Smooth muscle cell (in vitro differentiated cells): ENCODE data around the gene PPP1R36. TPM values are rescaled to one million over a fixed set of nuclear protein-coding genes. Genes with fewer than 3 reads are reported as not detected.

Experiments used
- DNase-seq: peaks from one replicate; lab custom pipeline; 2025; ENCODE audit not compliant: unreplicated experiment; lab: John Stamatoyannopoulos, UW
- H2AFZ ChIP-seq: fragments of 200-600 bp; sonication (generic); 2 replicates; pipeline ENCODE4 v1.6.0; 2016; ENCODE audit warnings: antibody characterized with exemption, low read depth, mild to moderate bottlenecking
- H3F3A ChIP-seq: fragments of 200-600 bp; sonication (generic); 2 replicates; pipeline ENCODE4 v1.6.0; 2017; ENCODE audit warnings: antibody characterized with exemption, low read depth
- H3K27ac ChIP-seq: fragments of 200-600 bp; sonication (generic); 2 replicates; pipeline ENCODE4 v1.5.1; 2016; ENCODE audit warnings: low read depth, mild to moderate bottlenecking
- H3K27me3 ChIP-seq: fragments of 200-600 bp; sonication (generic); 2 replicates; pipeline ENCODE4 v1.6.1; 2016; ENCODE audit warnings: low read depth, mild to moderate bottlenecking
- H3K36me3 ChIP-seq: fragments of 200-600 bp; sonication (generic); 2 replicates; pipeline ENCODE4 v1.5.1; 2016; ENCODE audit warnings: low read depth
- H3K4me1 ChIP-seq: fragments of 200-600 bp; sonication (generic); 2 replicates; pipeline ENCODE4 v1.5.1; 2016; ENCODE audit warnings: low read depth
- H3K4me2 ChIP-seq: fragments of 200-600 bp; sonication (generic); 2 replicates; pipeline ENCODE4 v1.6.0; 2016; ENCODE audit warnings: mild to moderate bottlenecking
- H3K4me3 ChIP-seq: fragments of 200-600 bp; sonication (generic); 2 replicates; pipeline ENCODE4 v1.5.1; 2016; ENCODE audit warnings: mild to moderate bottlenecking
- H3K79me2 ChIP-seq: fragments of 200-600 bp; sonication (generic); 2 replicates; pipeline ENCODE4 v1.6.0; 2016; ENCODE audit warnings: low read depth, mild to moderate bottlenecking
- H3K9ac ChIP-seq: fragments of 200-600 bp; sonication (generic); 2 replicates; pipeline ENCODE4 v1.6.0; 2016; ENCODE audit warnings: low read depth
- H3K9me3 ChIP-seq: fragments of 200-600 bp; sonication (generic); replicated peaks from 2 replicates; pipeline ENCODE4 v1.5.1; 2016; ENCODE audit warnings: low read depth
- H4K20me1 ChIP-seq: fragments of 200-600 bp; sonication (generic); 2 replicates; pipeline ENCODE4 v1.6.0; 2016; ENCODE audit warnings: low read depth
- WGBS: methylation state at CpG from one replicate; pipeline ENCODE4 v1.1.7; 2016; ENCODE audit warnings: low lambda C conversion rate; 5-methylcytosine and 5-hydroxymethylcytosine counted together
- polyA plus RNA-seq: library from polyadenylated mRNA; unstranded; fragments of >200 nt; fragmentation: Nextera tagmentation; extraction: Ambion mirVana; gene quantifications from 2 replicates; pipeline ENCODE4 v1.2.1, GENCODE V29; 2016
- total RNA-seq: library from RNA; depleted of rRNA; stranded (reverse); fragments of >200 nt; gene quantifications from 2 replicates; pipeline ENCODE4 v1.2.3, GENCODE V29; 2014
- TF ChIP-seq, protein P1 (sequence below): fragments of 200-600 bp; sonication (generic); IDR thresholded peaks from 2 replicates; pipeline ENCODE4 v1.5.1; 2017; ENCODE audit warnings: borderline replicate concordance, mild to moderate bottlenecking, antibody characterized with exemption; ENCODE audit not compliant: insufficient read depth, poor library complexity, severe bottlenecking

Gene PPP1R36
- total and polyA plus RNA-seq, 2 experiments from 2014 or later: 1.9 to 2.2 TPM

DNA sequence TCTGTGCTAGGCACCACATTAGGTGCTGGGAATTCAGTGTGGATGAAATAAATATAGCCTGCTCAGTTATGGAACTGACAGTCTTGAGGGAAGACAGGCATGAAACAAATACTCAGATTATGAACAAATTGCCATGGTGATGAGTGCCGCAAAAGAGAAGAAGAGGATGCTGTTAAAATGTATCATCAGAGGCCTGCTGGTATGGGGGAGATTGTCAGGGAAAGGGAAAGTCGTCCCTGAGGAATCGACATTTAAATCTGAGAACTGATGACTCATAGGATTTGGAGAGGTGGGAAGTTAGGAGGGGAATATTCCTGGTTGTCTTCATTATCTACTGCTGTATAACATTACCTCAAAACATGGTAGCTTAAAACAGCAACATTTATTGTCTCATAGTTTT is 42.0 kb downstream of the PPP1R36 start:
- no peak overlapping the region for H3K4me3 ChIP-seq
- H4K20me1 ChIP-seq: no peaks in the 10 kb centered on the region
- H3K4me2 ChIP-seq: no peak overlapping the region
- no peaks in the 10 kb centered on the region for H3K79me2 ChIP-seq
- no peak overlapping the region for H3K27ac ChIP-seq
- 22% methylated on average over 3 of the region's 3 CpGs for WGBS
- H3K27me3 ChIP-seq: no peaks in the 10 kb centered on the region
- no peak overlapping the region for H3K9ac ChIP-seq
- no peak overlapping the region for H2AFZ ChIP-seq
- TF ChIP-seq, protein P1, sequence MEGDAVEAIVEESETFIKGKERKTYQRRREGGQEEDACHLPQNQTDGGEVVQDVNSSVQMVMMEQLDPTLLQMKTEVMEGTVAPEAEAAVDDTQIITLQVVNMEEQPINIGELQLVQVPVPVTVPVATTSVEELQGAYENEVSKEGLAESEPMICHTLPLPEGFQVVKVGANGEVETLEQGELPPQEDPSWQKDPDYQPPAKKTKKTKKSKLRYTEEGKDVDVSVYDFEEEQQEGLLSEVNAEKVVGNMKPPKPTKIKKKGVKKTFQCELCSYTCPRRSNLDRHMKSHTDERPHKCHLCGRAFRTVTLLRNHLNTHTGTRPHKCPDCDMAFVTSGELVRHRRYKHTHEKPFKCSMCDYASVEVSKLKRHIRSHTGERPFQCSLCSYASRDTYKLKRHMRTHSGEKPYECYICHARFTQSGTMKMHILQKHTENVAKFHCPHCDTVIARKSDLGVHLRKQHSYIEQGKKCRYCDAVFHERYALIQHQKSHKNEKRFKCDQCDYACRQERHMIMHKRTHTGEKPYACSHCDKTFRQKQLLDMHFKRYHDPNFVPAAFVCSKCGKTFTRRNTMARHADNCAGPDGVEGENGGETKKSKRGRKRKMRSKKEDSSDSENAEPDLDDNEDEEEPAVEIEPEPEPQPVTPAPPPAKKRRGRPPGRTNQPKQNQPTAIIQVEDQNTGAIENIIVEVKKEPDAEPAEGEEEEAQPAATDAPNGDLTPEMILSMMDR: no peak
- no peaks in the 10 kb centered on the region for H3F3A ChIP-seq
- no peak for DNase-seq
- no peaks in the 10 kb centered on the region for H3K9me3 ChIP-seq
- H3K36me3 ChIP-seq: no peaks in the 10 kb centered on the region
- no peaks in the 10 kb centered on the region for H3K4me1 ChIP-seq

DNA sequence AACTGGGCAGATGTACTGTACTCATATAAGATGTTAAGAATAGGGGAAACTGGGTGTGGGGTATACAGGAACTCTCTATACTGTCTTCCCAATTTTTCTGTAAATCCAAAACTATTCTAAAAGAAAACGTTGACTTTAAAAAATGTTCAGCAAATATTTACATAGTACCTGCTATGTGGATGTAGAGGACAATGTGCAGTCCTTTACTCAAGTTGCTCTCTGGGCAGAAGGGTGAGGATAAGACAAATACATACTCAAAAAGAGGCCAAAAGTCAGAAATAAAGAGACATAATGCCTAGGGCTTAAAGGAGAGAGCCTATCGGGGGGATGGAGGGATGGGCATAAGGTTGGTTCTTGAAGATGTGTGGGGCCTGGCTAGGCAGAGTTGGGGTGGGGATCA is 44.7 kb downstream of the PPP1R36 start:
- Histone ChIP-seq H3F3A (no peaks in the 10 kb centered on the region), H3K4me1 (no peaks in the 10 kb centered on the region), H3K9ac (no peak overlapping the region), H2AFZ (no peak overlapping the region), H3K27ac (no peak overlapping the region), H3K79me2 (no peaks in the 10 kb centered on the region), H3K4me3 (no peak overlapping the region), H3K27me3 (no peaks in the 10 kb centered on the region), H3K36me3 (no peaks in the 10 kb centered on the region), H3K9me3 (no peaks in the 10 kb centered on the region), H3K4me2 (no peak overlapping the region), H4K20me1 (no peaks in the 10 kb centered on the region)
- TF ChIP-seq, protein P1: no peak
- 91% methylated on average over 2 of the region's 2 CpGs for WGBS
- DNase-seq: no peak

DNA sequence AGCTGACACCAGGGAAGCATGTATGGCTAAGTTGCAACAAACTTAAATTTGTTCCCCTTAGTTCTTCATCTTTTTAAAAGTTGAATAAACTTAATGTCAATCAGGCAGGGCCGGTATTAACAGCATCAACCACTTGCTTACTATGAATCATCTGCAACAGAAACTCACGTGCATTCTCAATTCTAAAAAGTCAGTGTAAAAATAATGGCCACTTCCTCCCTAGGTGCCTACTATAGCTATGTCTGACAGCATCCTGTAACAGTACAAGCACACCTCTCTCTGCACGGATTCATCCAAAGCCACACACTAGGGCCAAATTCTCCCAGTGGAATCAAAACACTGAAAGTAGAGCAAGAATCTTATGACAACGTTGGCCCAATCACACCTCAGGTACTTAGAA is 48.6 kb downstream of the PPP1R36 start:
- Histone ChIP-seq H2AFZ (no peak overlapping the region), H3K4me3 (no peak overlapping the region), H3K36me3 (no peaks in the 10 kb centered on the region), H3K27ac (no peak overlapping the region), H3K9me3 (no peaks in the 10 kb centered on the region), H3K9ac (no peak overlapping the region), H3K4me2 (no peak overlapping the region), H3K27me3 (no peaks in the 10 kb centered on the region), H3K79me2 (no peaks in the 10 kb centered on the region), H3F3A (no peaks in the 10 kb centered on the region), H4K20me1 (no peaks in the 10 kb centered on the region), H3K4me1 (no peaks in the 10 kb centered on the region)
- TF ChIP-seq, protein P1: no peak
- DNase-seq: no peak
- 91% methylated on average over 4 of the region's 4 CpGs for WGBS

DNA sequence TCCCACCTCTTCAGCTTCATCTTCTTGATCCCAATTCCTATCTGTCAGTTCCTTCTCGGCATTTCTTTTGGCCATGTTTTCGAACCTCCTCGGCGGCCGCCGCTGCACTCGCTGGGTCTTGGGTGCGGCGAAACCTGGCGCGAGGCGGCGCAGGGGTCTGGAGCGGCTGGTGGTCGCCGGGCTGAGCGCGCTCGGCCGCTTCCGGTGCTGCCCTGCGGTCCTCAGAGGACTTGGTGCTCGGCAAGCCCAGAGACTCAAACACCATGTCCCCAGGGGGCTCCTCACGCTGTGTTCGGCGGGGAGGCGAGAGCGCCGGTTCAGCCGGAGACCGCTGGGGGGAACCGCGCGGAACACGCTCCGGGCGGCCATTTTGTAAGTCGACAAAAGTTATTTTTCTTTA is 51.8 kb downstream of the PPP1R36 start:
- no peaks in the 10 kb centered on the region for H4K20me1 ChIP-seq
- H3K27me3 ChIP-seq: no peaks in the 10 kb centered on the region
- no peak overlapping the region for H3K27ac ChIP-seq
- H3K79me2 ChIP-seq: no peaks in the 10 kb centered on the region
- TF ChIP-seq, protein P1: no peak
- no peak overlapping the region for H2AFZ ChIP-seq
- H3F3A ChIP-seq: no peaks in the 10 kb centered on the region
- H3K36me3 ChIP-seq: no peaks in the 10 kb centered on the region
- no peak overlapping the region for H3K4me3 ChIP-seq
- DNase-seq: no peak
- H3K4me1 ChIP-seq: no peaks in the 10 kb centered on the region
- 98% methylated on average over 38 of the region's 38 CpGs for WGBS
- H3K9ac ChIP-seq: no peak overlapping the region
- H3K9me3 ChIP-seq: no peaks in the 10 kb centered on the region
- no peak overlapping the region for H3K4me2 ChIP-seq
